HEK293 (cell line): Measurements from ENCODE around the gene SNAPC2.

Source experiments
- CTCF ChIA-PET: fragments of 350-600 bp; formaldehyde crosslinking; extraction: SDS; loops from one replicate; lab custom pipeline; 2021; ENCODE audit warnings: antibody characterized with exemption; lab: Yijun Ruan, JAX
- POLR2A ChIA-PET: fragments of 300-600 bp; formaldehyde crosslinking; extraction: SDS; loops from one replicate; lab custom pipeline; 2020; ENCODE audit warnings: antibody characterized with exemption, inconsistent platforms; lab: Yijun Ruan, JAX
- H3K27ac ChIP-seq: fragments of 200-500 bp; sonication (Bioruptor generic); 2 replicates; pipeline ENCODE4 v1.5.1; 2014; ENCODE audit warnings: low read depth, low read length, control low read depth, inconsistent platforms; ENCODE audit errors: extremely low read depth
- H3K36me3 ChIP-seq, 2 experiments: fragments of 200-500 bp in 1 of 2; sonication (Bioruptor generic) in 1 of 2; 1 replicate in 1 of 2; 2 replicates in 1 of 2; pipeline ENCODE4 v1.5.1; 2014 to 2017; ENCODE audit warnings: inconsistent platforms in 2 of 2, low read length in 2 of 2; ENCODE audit not compliant: control insufficient read depth in 2 of 2, insufficient read depth in 1 of 2
- H3K4me1 ChIP-seq: fragments of 200-500 bp; sonication (Bioruptor generic); 2 replicates; pipeline ENCODE4 v1.5.1; 2014; ENCODE audit warnings: mild to moderate bottlenecking, low read length, inconsistent platforms; ENCODE audit not compliant: control insufficient read depth, insufficient read depth
- H3K4me3 ChIP-seq: 2 replicates; pipeline ENCODE4 v1.5.1; 2011; ENCODE audit warnings: low read depth, mild to moderate bottlenecking, control low read depth, low read length, moderate library complexity
- H3K9me3 ChIP-seq: fragments of 200-500 bp; sonication (Bioruptor generic); 2 replicates; pipeline ENCODE4 v1.5.1; 2014; ENCODE audit warnings: low read depth, low read length, inconsistent platforms; ENCODE audit not compliant: control insufficient read depth, insufficient read depth
- EGR2 ChIP-seq: fragments of 450-650 bp; formaldehyde crosslinking; IDR thresholded peaks from 2 replicates; pipeline ENCODE4 v1.5.1; 2016; ENCODE audit warnings: low read depth, missing biosample characterization, missing genetic modification characterization
- GLIS2 ChIP-seq: fragments of 450-650 bp; formaldehyde crosslinking; IDR thresholded peaks from 2 replicates; pipeline ENCODE4 v1.5.1; 2016; ENCODE audit warnings: missing biosample characterization, missing genetic modification characterization
- IKZF3 ChIP-seq: fragments of 450-650 bp; IDR thresholded peaks from 2 replicates; pipeline ENCODE4 v1.5.0; 2018; ENCODE audit warnings: missing biosample characterization, mild to moderate bottlenecking, missing genetic modification characterization, moderate library complexity
- PRDM6 ChIP-seq: fragments of 450-650 bp; formaldehyde crosslinking; IDR thresholded peaks from 2 replicates; pipeline ENCODE4 v1.5.1; 2017; ENCODE audit warnings: missing biosample characterization, missing genetic modification characterization
- ZBTB49 ChIP-seq: fragments of 450-650 bp; formaldehyde crosslinking; IDR thresholded peaks from 2 replicates; pipeline ENCODE4 v1.5.1; 2016; ENCODE audit warnings: missing biosample characterization, missing genetic modification characterization, low read depth
- ZFHX2 ChIP-seq: fragments of 450-650 bp; formaldehyde crosslinking; conservative IDR thresholded peaks from 2 replicates; pipeline ENCODE4 v1.5.1; 2016; ENCODE audit warnings: missing biosample characterization, missing genetic modification characterization
- ZNF175 ChIP-seq: fragments of 450-650 bp; formaldehyde crosslinking; IDR thresholded peaks from 2 replicates; pipeline ENCODE4 v1.5.1; 2016; ENCODE audit warnings: missing biosample characterization, missing genetic modification characterization
- ZNF600 ChIP-seq: fragments of 450-650 bp; formaldehyde crosslinking; IDR thresholded peaks from 2 replicates; pipeline ENCODE4 v1.5.1; 2016; ENCODE audit warnings: missing biosample characterization, missing genetic modification characterization
- ZNF629 ChIP-seq: fragments of 450-650 bp; formaldehyde crosslinking; IDR thresholded peaks from 2 replicates; pipeline ENCODE4 v1.5.1; 2017; ENCODE audit warnings: missing biosample characterization, missing genetic modification characterization
- ZNF776 ChIP-seq: fragments of 450-650 bp; formaldehyde crosslinking; IDR thresholded peaks from 2 replicates; pipeline ENCODE4 v1.5.0; 2017; ENCODE audit warnings: missing biosample characterization, missing genetic modification characterization, borderline replicate concordance
- ZSCAN18 ChIP-seq: fragments of 450-650 bp; formaldehyde crosslinking; IDR thresholded peaks from 2 replicates; pipeline ENCODE4 v1.5.1; 2016; ENCODE audit warnings: missing biosample characterization, missing genetic modification characterization
- TF ChIP-seq, protein P1 (sequence below): fragments of 450-650 bp; formaldehyde crosslinking; IDR thresholded peaks from 2 replicates; pipeline ENCODE4 v1.5.1; 2016; ENCODE audit warnings: missing biosample characterization, missing genetic modification characterization
- TF ChIP-seq, protein P2 (sequence below): fragments of 450-650 bp; formaldehyde crosslinking; IDR thresholded peaks from 2 replicates; pipeline ENCODE4 v1.5.1; 2016; ENCODE audit warnings: missing biosample characterization, missing genetic modification characterization
- TF ChIP-seq, protein P3 (sequence below): fragments of 450-650 bp; formaldehyde crosslinking; IDR thresholded peaks from 2 replicates; pipeline ENCODE4 v1.5.1; 2016; ENCODE audit warnings: missing biosample characterization, missing genetic modification characterization

The SNAPC2 gene

GRCh38 chr19:7927605-7928333, 7.6 kb downstream of the SNAPC2 start:
- ChIA-PET POLR2A (interaction anchor here (0.7 to 5.8 kb wide), 5 partner anchors 10 to 75 kb away, joined by 3 to 60 read pairs (median 5); partner anchors contain the start of gene TIMM44), CTCF (interaction anchor here (0.7 to 3.5 kb wide), 5 partner anchors 16 to 1581 kb away, joined by 3 to 25 read pairs (median 4); partner anchors contain the start of gene TIMM44)
- Histone ChIP-seq H3K9me3 (no peaks in the 10 kb centered on the region), H3K4me3 (no peak overlapping the region), H3K4me1 (peaks cover 17% of the 10 kb centered on the region), H3K36me3 (peaks cover 6 to 42% of the 10 kb centered on the region in 2 experiments; a peak in 2 of 3 replicates), H3K27ac (no peak overlapping the region)
- TF ChIP-seq ZFHX2 (tag by site-specific recombination) (peak; percentile 91), EGR2 (peak; percentile 78), GLIS2 (tag by site-specific recombination) (peak; percentile 36; the same call in 1 of the 2 replicates), ZBTB49 (tag by site-specific recombination) (no peak)
- TF ChIP-seq, protein P1, sequence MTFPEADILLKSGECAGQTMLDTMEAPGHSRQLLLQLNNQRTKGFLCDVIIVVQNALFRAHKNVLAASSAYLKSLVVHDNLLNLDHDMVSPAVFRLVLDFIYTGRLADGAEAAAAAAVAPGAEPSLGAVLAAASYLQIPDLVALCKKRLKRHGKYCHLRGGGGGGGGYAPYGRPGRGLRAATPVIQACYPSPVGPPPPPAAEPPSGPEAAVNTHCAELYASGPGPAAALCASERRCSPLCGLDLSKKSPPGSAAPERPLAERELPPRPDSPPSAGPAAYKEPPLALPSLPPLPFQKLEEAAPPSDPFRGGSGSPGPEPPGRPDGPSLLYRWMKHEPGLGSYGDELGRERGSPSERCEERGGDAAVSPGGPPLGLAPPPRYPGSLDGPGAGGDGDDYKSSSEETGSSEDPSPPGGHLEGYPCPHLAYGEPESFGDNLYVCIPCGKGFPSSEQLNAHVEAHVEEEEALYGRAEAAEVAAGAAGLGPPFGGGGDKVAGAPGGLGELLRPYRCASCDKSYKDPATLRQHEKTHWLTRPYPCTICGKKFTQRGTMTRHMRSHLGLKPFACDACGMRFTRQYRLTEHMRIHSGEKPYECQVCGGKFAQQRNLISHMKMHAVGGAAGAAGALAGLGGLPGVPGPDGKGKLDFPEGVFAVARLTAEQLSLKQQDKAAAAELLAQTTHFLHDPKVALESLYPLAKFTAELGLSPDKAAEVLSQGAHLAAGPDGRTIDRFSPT: peak; percentile 95

DNA sequence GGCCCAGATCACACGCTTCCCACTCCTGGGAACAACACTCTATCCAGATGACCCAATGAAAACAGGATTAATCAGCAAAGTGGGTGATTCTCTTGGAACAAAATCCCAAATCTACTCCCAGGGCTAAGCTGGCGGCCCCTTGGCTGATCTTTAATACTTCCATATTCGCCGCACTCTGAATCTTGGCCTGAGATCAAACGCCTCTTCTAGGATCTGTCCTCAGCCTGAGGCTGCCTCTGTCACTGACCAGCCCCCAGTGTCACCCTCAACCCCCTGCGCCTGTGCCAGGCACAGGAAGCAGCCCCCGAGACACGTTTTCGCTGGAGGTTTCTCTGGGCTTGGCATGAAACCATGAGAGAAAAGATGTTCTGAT, 8.2 kb downstream of the SNAPC2 start:
- H3K9me3 ChIP-seq: no peaks in the 10 kb centered on the region
- peaks cover 6 to 42% of the 10 kb centered on the region in 2 experiments; a peak in 2 of 3 replicates for H3K36me3 ChIP-seq
- ChIA-PET POLR2A (interaction anchor here (0.6 to 5.8 kb wide), 8 partner anchors 8 to 282 kb away, joined by 3 to 60 read pairs (median 6); partner anchors contain the start of genes MAP2K7, SNAPC2 and TIMM44), CTCF (interaction anchor here (0.7 to 3.5 kb wide), 3 partner anchors 8 to 1580 kb away, joined by 4 to 25 read pairs (median 14); partner anchors contain the start of genes SNAPC2 and TIMM44)
- H3K4me1 ChIP-seq: peaks cover 17% of the 10 kb centered on the region
- no peak overlapping the region for H3K27ac ChIP-seq
- no peak for TF ChIP-seq ZNF776
- TF ChIP-seq, protein P2, sequence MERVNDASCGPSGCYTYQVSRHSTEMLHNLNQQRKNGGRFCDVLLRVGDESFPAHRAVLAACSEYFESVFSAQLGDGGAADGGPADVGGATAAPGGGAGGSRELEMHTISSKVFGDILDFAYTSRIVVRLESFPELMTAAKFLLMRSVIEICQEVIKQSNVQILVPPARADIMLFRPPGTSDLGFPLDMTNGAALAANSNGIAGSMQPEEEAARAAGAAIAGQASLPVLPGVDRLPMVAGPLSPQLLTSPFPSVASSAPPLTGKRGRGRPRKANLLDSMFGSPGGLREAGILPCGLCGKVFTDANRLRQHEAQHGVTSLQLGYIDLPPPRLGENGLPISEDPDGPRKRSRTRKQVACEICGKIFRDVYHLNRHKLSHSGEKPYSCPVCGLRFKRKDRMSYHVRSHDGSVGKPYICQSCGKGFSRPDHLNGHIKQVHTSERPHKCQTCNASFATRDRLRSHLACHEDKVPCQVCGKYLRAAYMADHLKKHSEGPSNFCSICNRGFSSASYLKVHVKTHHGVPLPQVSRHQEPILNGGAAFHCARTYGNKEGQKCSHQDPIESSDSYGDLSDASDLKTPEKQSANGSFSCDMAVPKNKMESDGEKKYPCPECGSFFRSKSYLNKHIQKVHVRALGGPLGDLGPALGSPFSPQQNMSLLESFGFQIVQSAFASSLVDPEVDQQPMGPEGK (tag by site-specific recombination): 0 out of 2 replicates have a peak, but pooled peaks have one; percentile 3
- no peak overlapping the region for H3K4me3 ChIP-seq

DNA sequence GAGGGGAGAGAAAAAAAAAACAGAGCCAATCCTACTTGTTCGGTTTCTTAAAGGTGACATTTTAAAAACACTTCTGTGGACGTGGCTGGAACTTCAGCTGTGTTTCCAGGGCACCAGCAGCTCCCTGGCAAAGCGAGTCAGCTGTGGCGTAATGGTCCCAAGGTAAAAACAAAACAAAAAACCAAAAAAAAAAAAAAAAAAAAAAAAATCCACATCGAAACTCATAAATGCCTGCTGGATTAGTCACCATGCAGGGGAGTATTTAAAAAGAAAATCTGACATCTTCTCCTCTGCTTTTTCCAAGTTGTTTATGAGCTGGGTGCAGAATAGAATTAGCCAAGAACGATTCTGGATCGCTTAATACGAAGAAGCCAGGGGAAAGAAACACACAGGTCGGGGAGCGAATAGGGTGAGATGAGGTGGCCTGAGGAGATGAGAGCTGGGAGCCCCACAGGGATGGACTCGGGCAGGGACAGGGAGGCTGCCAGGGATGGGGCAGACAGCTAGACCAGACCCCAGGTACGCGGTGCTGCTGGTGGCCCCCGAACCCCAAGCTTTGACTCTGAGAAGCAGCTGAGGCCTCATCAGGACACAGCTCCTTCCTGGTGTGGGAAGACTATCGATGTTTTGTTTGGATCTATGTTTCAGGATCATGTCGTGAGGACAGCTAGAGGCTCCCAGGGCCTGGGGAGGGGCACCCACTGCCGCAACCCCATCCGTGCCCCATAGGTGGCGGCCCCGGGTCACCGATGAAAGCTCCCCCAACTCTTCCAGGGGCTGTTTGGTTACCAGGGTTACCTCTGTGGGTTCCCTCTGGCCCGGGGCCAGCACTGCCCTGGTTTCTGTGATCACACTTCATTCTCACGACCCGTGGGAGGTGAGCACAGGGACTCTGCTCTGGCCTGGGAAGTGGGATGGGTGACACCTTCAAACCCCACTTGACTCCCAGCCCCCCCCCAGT, 8.9 kb downstream of the SNAPC2 start:
- ChIA-PET CTCF (interaction anchor here (0.6 to 3.5 kb wide), 14 partner anchors 9 to 331 kb away, joined by 3 to 25 read pairs (median 4); partner anchors contain the start of genes SNAPC2 and TIMM44), POLR2A (interaction anchor here (0.6 to 5.8 kb wide), 14 partner anchors 9 to 898 kb away, joined by 3 to 60 read pairs (median 5); partner anchors contain the start of genes MAP2K7, NDUFA7, RPS28 and SNAPC2)
- Histone ChIP-seq H3K4me1 (peaks cover 17% of the 10 kb centered on the region), H3K36me3 (peaks cover 6 to 49% of the 10 kb centered on the region in 2 experiments; a peak in 2 of 3 replicates), H3K4me3 (no peak overlapping the region), H3K9me3 (no peaks in the 10 kb centered on the region), H3K27ac (peak overlapping the region; percentile 36; the same call in 1 of the 2 replicates)
- TF ChIP-seq ZNF175 (tag by site-specific recombination): no peak
- 0 out of 2 replicates have a peak, but pooled peaks have one; percentile 9 for TF ChIP-seq IKZF3
- TF ChIP-seq ZSCAN18 (tag by site-specific recombination): no peak
- peak; percentile 80 for TF ChIP-seq ZNF629 (tag by site-specific recombination)
- TF ChIP-seq, protein P3, sequence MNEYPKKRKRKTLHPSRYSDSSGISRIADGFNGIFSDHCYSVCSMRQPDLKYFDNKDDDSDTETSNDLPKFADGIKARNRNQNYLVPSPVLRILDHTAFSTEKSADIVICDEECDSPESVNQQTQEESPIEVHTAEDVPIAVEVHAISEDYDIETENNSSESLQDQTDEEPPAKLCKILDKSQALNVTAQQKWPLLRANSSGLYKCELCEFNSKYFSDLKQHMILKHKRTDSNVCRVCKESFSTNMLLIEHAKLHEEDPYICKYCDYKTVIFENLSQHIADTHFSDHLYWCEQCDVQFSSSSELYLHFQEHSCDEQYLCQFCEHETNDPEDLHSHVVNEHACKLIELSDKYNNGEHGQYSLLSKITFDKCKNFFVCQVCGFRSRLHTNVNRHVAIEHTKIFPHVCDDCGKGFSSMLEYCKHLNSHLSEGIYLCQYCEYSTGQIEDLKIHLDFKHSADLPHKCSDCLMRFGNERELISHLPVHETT (tag by site-specific recombination): peak; percentile 61; the same call in 1 of the 2 replicates
- peak; percentile 90 for TF ChIP-seq ZNF600 (tag by site-specific recombination)
- TF ChIP-seq ZFHX2 (tag by site-specific recombination): peak; percentile 78
- TF ChIP-seq PRDM6 (tag by site-specific recombination): peak; percentile 89; the same call in 1 of the 2 replicates
